ENCODE results near the gene FAM200C. TPM values are rescaled to one million over a fixed set of nuclear protein-coding genes. Genes with fewer than 3 reads are reported as not detected.
A peak's percentile ranks its signal among the peaks of the same experiment; 100 is the strongest.

The FAM200C gene
- total RNA-seq, 1 experiment from 2014 or later = 4.2 TPM

DNA sequence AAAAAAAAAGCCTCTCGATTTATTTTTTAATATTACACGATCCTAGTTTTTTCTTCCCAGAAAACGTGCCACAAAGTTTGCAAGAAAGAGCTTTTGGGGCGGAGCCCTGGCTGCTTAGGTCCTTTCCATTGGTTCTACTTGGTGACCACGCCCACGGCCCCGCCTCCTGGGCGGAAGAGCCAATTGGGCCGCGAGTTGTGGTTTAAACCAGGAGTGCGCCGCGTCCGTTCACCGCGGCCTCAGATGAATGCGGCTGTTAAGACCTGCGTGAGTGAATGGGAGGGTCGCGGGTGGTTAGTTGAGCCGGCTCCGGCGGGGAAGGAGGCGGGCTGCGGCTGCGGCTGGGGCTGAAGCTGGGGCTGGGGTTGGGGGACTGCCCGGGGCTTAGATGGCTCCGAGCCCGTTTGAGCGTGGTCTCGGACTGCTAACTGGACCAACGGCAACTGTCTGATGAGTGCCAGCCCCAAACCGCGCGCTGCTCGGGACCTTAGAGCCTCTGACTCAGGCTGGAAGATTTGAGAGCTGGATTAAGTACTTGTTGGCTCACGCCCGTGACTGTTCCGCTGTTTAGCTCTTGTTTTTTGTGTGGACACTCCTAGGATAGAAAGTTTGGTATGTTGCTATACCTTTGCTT, 21.9 kb upstream of the FAM200C start, which contains the start of gene PTTG1:
Gene PTTG1 (plus strand): TSS at position 231 of the 634 bp plus-strand sequence. CDS start 458 bp downstream, outside the sequence.
- CTCF ChIA-PET = interaction anchor here (0.6 to 1.8 kb wide), 2 partner anchors 17 to 95 kb away, joined by 3 to 18 read pairs; no protein-coding TSS in a partner anchor
- H2AFZ ChIP-seq (ENCODE audit: low read depth, low read length, poor library complexity, severe bottlenecking) = peak within 1 kb of the TSS; percentile 63

More for the DNA sequence above, 21.9 kb upstream of the FAM200C start, which contains the start of gene PTTG1:
- H3K27ac ChIP-seq (ENCODE audit: low read depth, low read length) = peak within 1 kb of the TSS; percentile 48
- no peaks in the 10 kb centered on the region for H3K9me2 ChIP-seq (ENCODE audit: insufficient read depth)
- RAD21 ChIA-PET (ENCODE audit: low non-redundant PET in 1 of 2, low total read pairs in 2 of 2, uncharacterized antibody in 2 of 2, unreplicated experiment in 2 of 2) = interaction anchor here in 1 of 2 experiments (0.6 kb wide), 1 partner anchor 906 kb away, joined by 4 read pairs; no protein-coding TSS in a partner anchor
- H3K9me3 ChIP-seq (ENCODE audit: control insufficient read depth in 1 of 2, insufficient read depth in 1 of 2, low read depth in 1 of 2, low read length in 2 of 2) = no peaks in the 10 kb centered on the region
- H3K4me3 ChIP-seq (replicated peaks in 1 of 2; ENCODE audit: low read depth in 1 of 2, low read length in 2 of 2) = peak within 1 kb of the TSS; percentile 85 to 90
- POLR2A ChIA-PET = interaction anchor here (0.6 to 1.0 kb wide), 3 partner anchors 10 to 341 kb away, joined by 3 to 4 read pairs (median 3); partner anchors contain the start of gene FAM200C
- TSS peak; percentile 56 for BruUV-seq (replicated peaks)
- peak; percentile 82 for TF ChIP-seq SP1 (IDR thresholded peaks at IDR 0.05; ENCODE audit: low read depth)
- no peak for TF ChIP-seq JUND (IDR thresholded peaks at IDR 0.05)
- TF ChIP-seq, protein P1, sequence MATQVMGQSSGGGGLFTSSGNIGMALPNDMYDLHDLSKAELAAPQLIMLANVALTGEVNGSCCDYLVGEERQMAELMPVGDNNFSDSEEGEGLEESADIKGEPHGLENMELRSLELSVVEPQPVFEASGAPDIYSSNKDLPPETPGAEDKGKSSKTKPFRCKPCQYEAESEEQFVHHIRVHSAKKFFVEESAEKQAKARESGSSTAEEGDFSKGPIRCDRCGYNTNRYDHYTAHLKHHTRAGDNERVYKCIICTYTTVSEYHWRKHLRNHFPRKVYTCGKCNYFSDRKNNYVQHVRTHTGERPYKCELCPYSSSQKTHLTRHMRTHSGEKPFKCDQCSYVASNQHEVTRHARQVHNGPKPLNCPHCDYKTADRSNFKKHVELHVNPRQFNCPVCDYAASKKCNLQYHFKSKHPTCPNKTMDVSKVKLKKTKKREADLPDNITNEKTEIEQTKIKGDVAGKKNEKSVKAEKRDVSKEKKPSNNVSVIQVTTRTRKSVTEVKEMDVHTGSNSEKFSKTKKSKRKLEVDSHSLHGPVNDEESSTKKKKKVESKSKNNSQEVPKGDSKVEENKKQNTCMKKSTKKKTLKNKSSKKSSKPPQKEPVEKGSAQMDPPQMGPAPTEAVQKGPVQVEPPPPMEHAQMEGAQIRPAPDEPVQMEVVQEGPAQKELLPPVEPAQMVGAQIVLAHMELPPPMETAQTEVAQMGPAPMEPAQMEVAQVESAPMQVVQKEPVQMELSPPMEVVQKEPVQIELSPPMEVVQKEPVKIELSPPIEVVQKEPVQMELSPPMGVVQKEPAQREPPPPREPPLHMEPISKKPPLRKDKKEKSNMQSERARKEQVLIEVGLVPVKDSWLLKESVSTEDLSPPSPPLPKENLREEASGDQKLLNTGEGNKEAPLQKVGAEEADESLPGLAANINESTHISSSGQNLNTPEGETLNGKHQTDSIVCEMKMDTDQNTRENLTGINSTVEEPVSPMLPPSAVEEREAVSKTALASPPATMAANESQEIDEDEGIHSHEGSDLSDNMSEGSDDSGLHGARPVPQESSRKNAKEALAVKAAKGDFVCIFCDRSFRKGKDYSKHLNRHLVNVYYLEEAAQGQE (IDR thresholded peaks at IDR 0.05; ENCODE audit: low read depth) = no peak
- TF ChIP-seq POLR2AphosphoS5 (IDR thresholded peaks at IDR 0.05; ENCODE audit: low read depth, low read length) = peak; percentile 94
- no peak for TF ChIP-seq RAD21 (IDR thresholded peaks at IDR 0.05; ENCODE audit: low read depth)
- no peak for TF ChIP-seq EZH2 (IDR thresholded peaks at IDR 0.05)
- TF ChIP-seq, protein P2, sequence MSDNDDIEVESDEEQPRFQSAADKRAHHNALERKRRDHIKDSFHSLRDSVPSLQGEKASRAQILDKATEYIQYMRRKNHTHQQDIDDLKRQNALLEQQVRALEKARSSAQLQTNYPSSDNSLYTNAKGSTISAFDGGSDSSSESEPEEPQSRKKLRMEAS (IDR thresholded peaks at IDR 0.05) = peak; percentile 76
- 0 out of 2 replicates have a peak, but pooled peaks have one; percentile 20 for TF ChIP-seq EGR1 (IDR thresholded peaks at IDR 0.05; ENCODE audit: low read depth)
- TF ChIP-seq, protein P3, sequence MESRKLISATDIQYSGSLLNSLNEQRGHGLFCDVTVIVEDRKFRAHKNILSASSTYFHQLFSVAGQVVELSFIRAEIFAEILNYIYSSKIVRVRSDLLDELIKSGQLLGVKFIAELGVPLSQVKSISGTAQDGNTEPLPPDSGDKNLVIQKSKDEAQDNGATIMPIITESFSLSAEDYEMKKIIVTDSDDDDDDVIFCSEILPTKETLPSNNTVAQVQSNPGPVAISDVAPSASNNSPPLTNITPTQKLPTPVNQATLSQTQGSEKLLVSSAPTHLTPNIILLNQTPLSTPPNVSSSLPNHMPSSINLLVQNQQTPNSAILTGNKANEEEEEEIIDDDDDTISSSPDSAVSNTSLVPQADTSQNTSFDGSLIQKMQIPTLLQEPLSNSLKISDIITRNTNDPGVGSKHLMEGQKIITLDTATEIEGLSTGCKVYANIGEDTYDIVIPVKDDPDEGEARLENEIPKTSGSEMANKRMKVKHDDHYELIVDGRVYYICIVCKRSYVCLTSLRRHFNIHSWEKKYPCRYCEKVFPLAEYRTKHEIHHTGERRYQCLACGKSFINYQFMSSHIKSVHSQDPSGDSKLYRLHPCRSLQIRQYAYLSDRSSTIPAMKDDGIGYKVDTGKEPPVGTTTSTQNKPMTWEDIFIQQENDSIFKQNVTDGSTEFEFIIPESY (IDR thresholded peaks at IDR 0.05; ENCODE audit: extremely low read depth, insufficient replicate concordance, low read length) = peak; percentile 32
- peak; percentile 88 for TF ChIP-seq POLR2A (IDR thresholded peaks at IDR 0.05; ENCODE audit: borderline replicate concordance, extremely low read depth, insufficient read depth, insufficient read length)
- TF ChIP-seq SIN3A (IDR thresholded peaks at IDR 0.05; ENCODE audit: low read depth) = peak; percentile 86
- TF ChIP-seq TCF7L2 (IDR thresholded peaks at IDR 0.05; ENCODE audit: borderline replicate concordance, extremely low read depth, insufficient read depth, insufficient read length) = peak; percentile 18
- H3K27me3 ChIP-seq (ENCODE audit: insufficient read depth, low read length) = no peaks in the 10 kb centered on the region
- peaks cover 25 to 39% of the 10 kb centered on the region in 2 experiments for H3K36me3 ChIP-seq (ENCODE audit: control insufficient read depth in 1 of 2, insufficient read depth in 2 of 2, low read length in 2 of 2)
- peaks cover 8 to 27% of the 10 kb centered on the region in 2 experiments; a peak in 3 of 4 replicates for H3K4me1 ChIP-seq (ENCODE audit: control insufficient read depth in 1 of 2, insufficient read depth in 2 of 2, low read length in 2 of 2)
- intact Hi-C loops (cut with micrococcal nuclease) = no loop called here
- 0 out of 2 replicates have a peak, but pooled peaks cover 3% of the 10 kb centered on the region for H4K20me1 ChIP-seq (ENCODE audit: insufficient read depth)
- DNase-seq (ENCODE audit: low read depth, low spot score) = peak; percentile 93
- H3K9ac ChIP-seq (ENCODE audit: low read length) = peak within 1 kb of the TSS; percentile 84
- peak; percentile 84 for ATAC-seq
- H3K4me2 ChIP-seq (ENCODE audit: low read length) = peak within 1 kb of the TSS; percentile 82
- peaks cover 68% of the 10 kb centered on the region for H3K79me2 ChIP-seq (ENCODE audit: insufficient read depth, low read length)
